Astrocyte (in vitro differentiated cells and primary cell): ENCODE measurements around the gene SH3PXD2B. TPM values are rescaled to one million over a fixed set of nuclear protein-coding genes. Genes with fewer than 3 reads are reported as not detected.

ENCODE experiments used
- DNase-seq: peaks from one replicate; pipeline ENCODE4 v3.0.0-alpha.2; 2010; ENCODE audit warnings: low read depth
- FAIRE-seq: peaks from 2 replicates; lab custom pipeline; 2011; peaks lifted over from hg19 to GRCh38; lab: Jason Lieb, UNC
- H2AFZ ChIP-seq: 2 replicates; pipeline ENCODE4 v1.6.0; 2012; ENCODE audit warnings: low read depth, low read length, inconsistent platforms
- H3K27ac ChIP-seq: 2 replicates; pipeline ENCODE4 v1.5.1; 2011; ENCODE audit warnings: low read depth, low read length, inconsistent platforms
- H3K27me3 ChIP-seq: 2 replicates; pipeline ENCODE4 v1.6.0; 2011; ENCODE audit warnings: low read length, inconsistent platforms; ENCODE audit not compliant: insufficient read depth
- H3K36me3 ChIP-seq: 2 replicates; pipeline ENCODE4 v1.5.1; 2011; ENCODE audit warnings: low read length, inconsistent platforms; ENCODE audit not compliant: insufficient read depth
- H3K4me1 ChIP-seq: 2 replicates; pipeline ENCODE4 v1.5.1; 2011; ENCODE audit warnings: low read length, inconsistent platforms; ENCODE audit not compliant: insufficient read depth
- H3K4me2 ChIP-seq: 2 replicates; pipeline ENCODE4 v1.6.0; 2012; ENCODE audit warnings: low read length, inconsistent platforms
- H3K4me3 ChIP-seq: 2 replicates; pipeline ENCODE4 v1.5.1; 2011; ENCODE audit warnings: low read depth, mild to moderate bottlenecking, low read length, inconsistent platforms; ENCODE audit not compliant: insufficient read depth
- H3K79me2 ChIP-seq: 2 replicates; pipeline ENCODE4 v1.6.0; 2012; ENCODE audit warnings: mild to moderate bottlenecking, low read length, inconsistent platforms; ENCODE audit not compliant: insufficient read depth
- H3K9ac ChIP-seq: 2 replicates; pipeline ENCODE4 v1.6.0; 2012; ENCODE audit warnings: mild to moderate bottlenecking, low read length, inconsistent platforms
- H3K9me3 ChIP-seq: 2 replicates; pipeline ENCODE4 v1.5.1; 2012; ENCODE audit warnings: low read depth, mild to moderate bottlenecking, low read length, inconsistent platforms; ENCODE audit not compliant: insufficient read depth
- H4K20me1 ChIP-seq: 2 replicates; pipeline ENCODE4 v1.6.0; 2012; ENCODE audit warnings: low read length, inconsistent platforms; ENCODE audit not compliant: insufficient read depth
- H3K27ac Mint-ChIP-seq: one replicate; pipeline ENCODE4 v1.8.0; 2021; ENCODE audit warnings: mild to moderate bottlenecking, mixed read lengths; ENCODE audit not compliant: unreplicated experiment
- H3K27me3 Mint-ChIP-seq: one replicate; pipeline ENCODE4 v1.8.0; 2021; ENCODE audit warnings: low read depth, mixed read lengths; ENCODE audit not compliant: unreplicated experiment
- H3K36me3 Mint-ChIP-seq: one replicate; pipeline ENCODE4 v1.8.0; 2021; ENCODE audit warnings: low read depth, mixed read lengths; ENCODE audit not compliant: unreplicated experiment
- H3K4me1 Mint-ChIP-seq: one replicate; pipeline ENCODE4 v1.8.0; 2021; ENCODE audit warnings: low read depth, mixed read lengths; ENCODE audit not compliant: unreplicated experiment
- H3K4me3 Mint-ChIP-seq: one replicate; pipeline ENCODE4 v1.8.0; 2021; ENCODE audit warnings: mild to moderate bottlenecking, moderate library complexity, mixed read lengths; ENCODE audit not compliant: unreplicated experiment
- H3K9me3 Mint-ChIP-seq: one replicate; pipeline ENCODE4 v1.8.0; 2021; ENCODE audit warnings: mild to moderate bottlenecking, mixed read lengths; ENCODE audit not compliant: unreplicated experiment
- CTCF ChIP-seq: IDR thresholded peaks from 2 replicates; pipeline ENCODE4 v1.5.1; 2011; ENCODE audit warnings: low read depth, mild to moderate bottlenecking, inconsistent platforms, low read length, moderate library complexity; ENCODE audit not compliant: insufficient read depth
- EZH2 ChIP-seq: IDR thresholded peaks from 2 replicates; pipeline ENCODE4 v1.6.1; 2012; ENCODE audit warnings: mild to moderate bottlenecking, low read length, inconsistent platforms; ENCODE audit not compliant: insufficient read depth
- total RNA-seq: library from RNA; stranded (reverse); gene quantifications from 2 replicates; pipeline ENCODE4 v1.2.1, GENCODE V29; 2021

The SH3PXD2B gene
- total RNA-seq, 1 donor from 2014 or later: 66.0 TPM

- peaks cover 12% of the 10 kb centered on the region for H3K4me1 Mint-ChIP-seq
- H3K9me3 ChIP-seq: no peaks in the 10 kb centered on the region
- H3K79me2 ChIP-seq: peaks cover 94% of the 10 kb centered on the region
- H3K9me3 Mint-ChIP-seq: no peaks in the 10 kb centered on the region
- H3K4me3 Mint-ChIP-seq: no peak overlapping the region
- H3K27me3 ChIP-seq: no peaks in the 10 kb centered on the region
- DNase-seq: no peak
- no peaks in the 10 kb centered on the region for H3K36me3 ChIP-seq
- TF ChIP-seq CTCF (no peak), EZH2 (no peak)
- peaks cover 20% of the 10 kb centered on the region for H3K36me3 Mint-ChIP-seq
- no peak for FAIRE-seq
- no peak overlapping the region for H3K9ac ChIP-seq
- no peak overlapping the region for H3K4me2 ChIP-seq
- no peak overlapping the region for H3K4me3 ChIP-seq
- H4K20me1 ChIP-seq: peaks cover 98% of the 10 kb centered on the region
- H3K27ac Mint-ChIP-seq: no peak overlapping the region
- no peak overlapping the region for H3K27ac ChIP-seq
- no peak overlapping the region for H2AFZ ChIP-seq
- H3K4me1 ChIP-seq: no peaks in the 10 kb centered on the region
- no peaks in the 10 kb centered on the region for H3K27me3 Mint-ChIP-seq
Observed at GRCh38 chr5:172430354-172430753, 24.0 kb downstream of the SH3PXD2B start.

GRCh38 chr5:172429201-172429940 is 25.0 kb downstream of the SH3PXD2B start:
- Histone ChIP-seq H2AFZ (no peak overlapping the region), H3K79me2 (peaks cover 95% of the 10 kb centered on the region), H3K27ac (no peak overlapping the region)

More at GRCh38 chr5:172429201-172429940, 25.0 kb downstream of the SH3PXD2B start:
- Histone ChIP-seq H3K36me3 (no peaks in the 10 kb centered on the region), H3K9ac (no peak overlapping the region), H3K9me3 (no peaks in the 10 kb centered on the region), H3K4me1 (no peaks in the 10 kb centered on the region), H3K4me2 (no peak overlapping the region), H3K27me3 (no peaks in the 10 kb centered on the region), H4K20me1 (peaks cover 98% of the 10 kb centered on the region), H3K4me3 (no peak overlapping the region)
- DNase-seq: peak; percentile 69
- Mint-ChIP-seq H3K4me1 (peaks cover 12% of the 10 kb centered on the region), H3K9me3 (no peaks in the 10 kb centered on the region), H3K36me3 (peaks cover 21% of the 10 kb centered on the region), H3K27ac (no peak overlapping the region), H3K4me3 (no peak overlapping the region), H3K27me3 (no peaks in the 10 kb centered on the region)
- no peak for TF ChIP-seq EZH2
- no peak for TF ChIP-seq CTCF
- no peak for FAIRE-seq
